Gastrocnemius medialis (tissue), 4 donors: ENCODE measurements around the gene CCNQ. TPM values are rescaled to one million over a fixed set of nuclear protein-coding genes. Genes with fewer than 3 reads are reported as not detected.

Experiments used
- ATAC-seq, 2 donors: fragments of 150-250 bp; one replicate each; pipeline ENCODE4 v1.9.1; 2016
- DNase-seq, 2 donors: peaks; one replicate each; pipeline ENCODE4 v3.0.0-alpha.2; 2019
- H3K27ac ChIP-seq, 4 donors: fragments of 200-600 bp; sonication (generic); 1 replicate in 1 of 4; 2 replicates in 3 of 4; pipeline ENCODE4 v1.5.1; 2016 to 2018; ENCODE audit warnings: mild to moderate bottlenecking in 2 of 4, moderate library complexity in 1 of 4
- H3K27me3 ChIP-seq, 3 donors: fragments of 200-600 bp; sonication (generic) in 2 of 3; 1 replicate in 1 of 3; 2 replicates in 2 of 3; pipeline versions ENCODE4 v1.5.1 to v1.6.0; 2016 to 2019; ENCODE audit warnings: mild to moderate bottlenecking in 1 of 3, moderate library complexity in 1 of 3
- H3K36me3 ChIP-seq, 2 donors: fragments of 200-600 bp; sonication (generic) in 1 of 2; one replicate each; pipeline ENCODE4 v1.5.1; 2017 to 2018
- H3K4me1 ChIP-seq, 2 donors: fragments of 200-600 bp; sonication (generic) in 1 of 2; one replicate each; pipeline ENCODE4 v1.5.1; 2016 to 2017; ENCODE audit warnings: mild to moderate bottlenecking in 2 of 2
- H3K4me3 ChIP-seq, 4 donors: fragments of 200-600 bp; sonication (generic) in 3 of 4; 1 replicate in 1 of 4; 2 replicates in 3 of 4; pipeline ENCODE4 v1.5.1; 2016 to 2019; ENCODE audit warnings: mild to moderate bottlenecking in 2 of 4
- H3K9me3 ChIP-seq, 3 donors: fragments of 200-600 bp; sonication (generic) in 2 of 3; 1 replicate in 1 of 3; 2 replicates in 2 of 3; pipeline ENCODE4 v1.5.1; 2016 to 2019
- CTCF ChIP-seq, 5 experiments: fragments of 450-650 bp in 3 of 5; fragments of 200-600 bp in 2 of 5; sonication (generic) in 2 of 5; IDR thresholded peaks in 4 of 5; conservative IDR thresholded peaks in 1 of 5; 1 replicate in 4 of 5; 2 replicates in 1 of 5; pipeline ENCODE4 v1.5.1; 2016 to 2019; ENCODE audit warnings: antibody characterized with exemption in 5 of 5, mild to moderate bottlenecking in 3 of 5, moderate library complexity in 3 of 5
- POLR2A ChIP-seq, 2 donors: fragments of 450-650 bp; IDR thresholded peaks; one replicate each; pipeline ENCODE4 v1.6.1; 2017; ENCODE audit warnings: antibody characterized with exemption in 2 of 2, mild to moderate bottlenecking in 2 of 2, moderate library complexity in 2 of 2
- in situ Hi-C, 4 donors: fragments of 200-750 bp; cut with MboI; loops; one replicate each; pipeline versions ENCODE4 v1.15.0 to v1.8.0; 2017; ENCODE audit warnings: low sequenced_read_pairs in 4 of 4
- intact Hi-C: fragments of 100-400 bp; cut with DNase I; formaldehyde crosslinking; loops from one replicate; pipeline ENCODE4 v1.15.1; 2023; ENCODE audit warnings: low total_unique reads
- total RNA-seq, 4 donors: library from RNA; depleted of rRNA; stranded (reverse); fragments of >200 nt; gene quantifications; one replicate each; pipeline versions ENCODE4 v1.1.0 to v1.2.3, GENCODE V29; 2016

CCNQ gene
- total RNA-seq, 4 donors from 2014 or later = 48.4 to 61.5 (median 52.8) TPM

GRCh38 chrX:153639177-153640044 is 40.5 kb upstream of the CCNQ start:
- no peak overlapping the region for H3K4me3 ChIP-seq
- no peak for TF ChIP-seq CTCF (IDR thresholded peaks at IDR 0.05 in 4 of 5, conservative IDR thresholded peaks at IDR 0.05 in 1 of 5)
- TF ChIP-seq POLR2A (IDR thresholded peaks at IDR 0.05) = no peak
- H3K4me1 ChIP-seq = peaks cover 0 to 8% of the 10 kb centered on the region in 2 donors
- intact Hi-C loops = no loop called here
- H3K27ac ChIP-seq = no peak overlapping the region
- H3K9me3 ChIP-seq = no peaks in the 10 kb centered on the region
- no peak for ATAC-seq
- DNase-seq = no peak
- H3K27me3 ChIP-seq = peaks cover 12 to 28% (median 23%) of the 10 kb centered on the region in 3 donors
- no peaks in the 10 kb centered on the region for H3K36me3 ChIP-seq
- in situ Hi-C loops = no loop called here

- no peak overlapping the region for H3K27ac ChIP-seq
- DNase-seq = no peak
- in situ Hi-C loops = no loop called here
- no peaks in the 10 kb centered on the region for H3K9me3 ChIP-seq
- H3K27me3 ChIP-seq = peaks cover 12 to 25% (median 21%) of the 10 kb centered on the region in 3 donors
- no peak overlapping the region for H3K4me3 ChIP-seq
- intact Hi-C loops = no loop called here
- TF ChIP-seq POLR2A (IDR thresholded peaks at IDR 0.05) = no peak
- TF ChIP-seq CTCF (IDR thresholded peaks at IDR 0.05 in 4 of 5, conservative IDR thresholded peaks at IDR 0.05 in 1 of 5) = no peak
- peaks cover 0 to 8% of the 10 kb centered on the region in 2 donors for H3K4me1 ChIP-seq
- H3K36me3 ChIP-seq = no peaks in the 10 kb centered on the region
- ATAC-seq = no peak
These were observed 39.7 kb upstream of the CCNQ start for GRCh38 chrX:153638436-153639176.

- Histone ChIP-seq H3K27ac (no peak overlapping the region), H3K4me3 (no peak overlapping the region), H3K27me3 (peaks cover 6 to 19% (median 15%) of the 10 kb centered on the region in 3 donors), H3K36me3 (no peaks in the 10 kb centered on the region), H3K4me1 (peaks cover 0 to 8% of the 10 kb centered on the region in 2 donors), H3K9me3 (no peaks in the 10 kb centered on the region)
- intact Hi-C loops = no loop called here
- TF ChIP-seq POLR2A (IDR thresholded peaks at IDR 0.05) = no peak
- no peak for TF ChIP-seq CTCF (IDR thresholded peaks at IDR 0.05 in 4 of 5, conservative IDR thresholded peaks at IDR 0.05 in 1 of 5)
- DNase-seq = no peak
- in situ Hi-C loops = no loop called here
- no peak for ATAC-seq
These were observed 39.1 kb upstream of the CCNQ start for GRCh38 chrX:153638041-153638371.

- Histone ChIP-seq H3K4me3 (no peak overlapping the region), H3K36me3 (no peaks in the 10 kb centered on the region), H3K4me1 (peaks cover 0 to 6% of the 10 kb centered on the region in 2 donors), H3K27ac (no peak overlapping the region), H3K27me3 (peaks cover 3 to 12% (median 8%) of the 10 kb centered on the region in 3 donors), H3K9me3 (no peaks in the 10 kb centered on the region)
- DNase-seq (no peak), ATAC-seq (no peak)
- intact Hi-C loops (no loop called here), in situ Hi-C loops (no loop called here)
- TF ChIP-seq POLR2A (IDR thresholded peaks at IDR 0.05) (no peak), CTCF (IDR thresholded peaks at IDR 0.05 in 4 of 5, conservative IDR thresholded peaks at IDR 0.05 in 1 of 5) (no peak)
These were observed 38.4 kb upstream of the CCNQ start for GRCh38 chrX:153637121-153638040.
